T47D (cell line): ENCODE measurements around the gene PRR22.
"Not testable (repeated sequence)": the region's sequence is repeated elsewhere in the genome, so short reads cannot be mapped to it uniquely, and the experiment has no call there.

Experiments
- DNase-seq, 2 experiments: peaks; one replicate each; pipeline versions ENCODE4 v3.0.0 to v3.0.0-alpha.2; 2011 to 2012; ENCODE audit warnings: low read depth in 1 of 2, low spot score in 1 of 2
- JUND ChIP-seq: IDR thresholded peaks from 2 replicates; pipeline ENCODE4 v1.6.1; 2012; ENCODE audit warnings: low read depth
- in situ Hi-C: cut with HindIII; loops from 2 replicates; pipeline ENCODE4 v1.10.0; 2016; ENCODE audit warnings: low sequenced_read_pairs, low pct_unique_long_range_greater_than_20kb

PRR22 gene

GRCh38 chr19:5782945-5783919, 1.3 kb downstream of the PRR22 start:
- no peak for DNase-seq
- no peak for TF ChIP-seq JUND
- in situ Hi-C loops = no loop called here

DNA sequence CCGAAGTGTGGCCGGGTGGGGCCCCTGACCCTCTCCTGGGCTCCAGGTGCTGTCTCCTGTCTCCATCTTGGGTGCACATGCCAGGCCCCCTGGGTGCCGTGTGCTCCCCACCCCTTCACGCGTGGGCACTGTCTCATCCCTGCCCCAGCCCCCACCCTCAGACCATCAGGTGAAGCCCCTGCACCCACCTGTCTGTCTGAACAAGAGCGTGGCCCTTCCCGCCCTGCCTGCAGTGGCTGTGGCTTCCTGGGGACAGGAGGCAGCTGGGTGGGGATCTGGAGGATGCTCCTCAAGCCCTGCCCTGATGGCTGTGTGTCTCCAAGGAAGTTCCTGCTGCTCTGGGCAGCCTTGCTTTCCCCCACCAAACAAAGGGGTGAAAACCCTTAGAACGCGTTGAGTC, 2.2 kb downstream of the PRR22 start:
- no peak for DNase-seq
- TF ChIP-seq JUND = no peak
- in situ Hi-C loops = no loop called here

DNA sequence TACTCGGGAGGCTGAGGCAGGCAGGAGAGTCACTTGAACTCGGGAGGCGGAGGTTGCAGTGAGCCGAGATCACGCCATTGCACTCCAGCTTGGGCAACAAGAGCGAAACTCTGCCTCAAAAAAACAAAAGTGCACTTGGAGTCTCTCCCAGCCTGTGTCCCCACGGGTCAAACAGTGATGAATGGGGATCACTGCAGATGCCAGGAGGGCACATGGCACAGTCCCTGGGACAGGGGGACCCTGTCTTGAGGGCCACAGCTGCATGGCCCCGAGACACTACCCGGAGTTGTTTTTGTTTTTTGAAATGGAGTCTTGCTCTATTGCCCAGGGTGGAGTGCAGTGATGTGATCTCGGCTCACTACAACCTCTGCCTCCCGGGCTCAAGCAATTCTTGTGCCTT, 3.6 kb downstream of the PRR22 start:
- in situ Hi-C loops = not testable (repeated sequence)

DNA sequence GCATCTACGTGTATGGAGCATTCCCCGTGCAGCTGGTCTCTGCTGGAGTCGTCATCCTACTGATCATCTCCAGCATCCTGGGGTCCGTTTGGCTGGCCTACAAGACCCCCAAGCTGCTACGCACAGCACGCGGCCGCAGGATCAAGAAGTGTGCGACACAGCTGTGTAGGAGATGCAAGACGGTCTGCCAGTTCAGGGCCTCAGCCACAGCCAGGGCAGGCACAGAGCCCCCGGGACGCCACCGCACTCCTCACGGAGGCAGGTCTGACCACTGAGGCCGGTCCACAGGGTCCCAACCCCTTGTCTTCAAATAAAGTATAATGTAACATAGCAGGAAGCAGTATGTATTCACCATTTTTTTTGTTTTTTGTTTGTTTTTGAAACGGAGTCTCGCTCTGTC, 6.1 kb downstream of the PRR22 start:
- TF ChIP-seq JUND = no peak
- in situ Hi-C loops = no loop called here
- DNase-seq = no peak

More for the DNA sequence above, 3.6 kb downstream of the PRR22 start:
- DNase-seq = not testable (repeated sequence)

GRCh38 chr19:5775668-5776309, 8.8 kb downstream of the PRR22 start:
- TF ChIP-seq JUND = no peak
- DNase-seq = peak in 1 of 2 experiments; percentile 48
- in situ Hi-C loops = no loop called here

DNA sequence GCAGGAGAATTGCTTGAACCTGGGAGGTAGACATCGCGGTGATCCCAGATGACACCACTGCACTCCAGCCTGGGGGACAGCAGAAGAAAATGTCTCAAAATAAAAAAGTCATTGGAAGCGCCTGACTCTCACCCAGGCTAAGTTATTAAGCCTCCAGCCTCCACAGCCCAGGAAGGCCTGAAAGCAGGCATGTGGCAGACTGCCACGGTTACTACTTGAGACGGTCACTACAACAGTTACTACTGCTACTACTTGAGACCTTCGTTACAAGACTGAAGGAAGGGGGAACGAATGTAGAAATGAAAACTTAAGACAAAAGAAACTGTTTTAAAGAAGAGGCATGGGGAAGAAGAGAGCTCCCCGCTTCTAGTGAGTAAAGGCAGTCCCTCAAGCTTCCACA, 9.6 kb downstream of the PRR22 start:
- in situ Hi-C loops = no loop called here
- TF ChIP-seq JUND = no peak
- DNase-seq = no peak

- no peak for DNase-seq
- TF ChIP-seq JUND = no peak
- in situ Hi-C loops = no loop called here
Measured at GRCh38 chr19:5773276-5773675, 11.3 kb downstream of the PRR22 start.

- DNase-seq = no peak
- TF ChIP-seq JUND = no peak
Measured at GRCh38 chr19:5772416-5772815, 12.1 kb downstream of the PRR22 start.

DNA sequence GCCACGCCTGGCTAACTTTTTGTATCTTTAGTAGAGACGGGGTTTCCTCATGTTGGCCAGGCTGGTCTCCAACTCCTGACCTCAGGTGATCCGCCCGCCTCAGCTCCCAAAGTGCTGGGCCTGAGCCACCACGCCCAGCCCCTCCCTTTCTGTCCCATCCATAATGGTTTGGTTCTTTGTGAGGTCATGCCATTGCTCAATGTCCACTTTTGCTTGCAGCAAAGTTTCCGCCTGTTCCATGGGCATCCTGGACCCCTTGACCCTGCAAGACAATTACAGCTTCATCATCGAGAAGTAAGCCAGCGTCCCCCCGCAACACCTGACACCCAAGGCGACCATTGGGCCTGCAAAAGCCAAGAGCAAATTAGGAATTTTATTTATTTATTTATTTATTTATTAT, 16.6 kb downstream of the PRR22 start:
- in situ Hi-C loops = no loop called here
- no peak for TF ChIP-seq JUND
- DNase-seq = no peak

More at GRCh38 chr19:5772416-5772815, 12.1 kb downstream of the PRR22 start:
- in situ Hi-C loops = no loop called here

GRCh38 chr19:5765220-5765619, 19.3 kb downstream of the PRR22 start:
- in situ Hi-C loops = no loop called here
- TF ChIP-seq JUND = no peak
- no peak for DNase-seq

GRCh38 chr19:5762608-5763217, 21.8 kb downstream of the PRR22 start:
- no peak for DNase-seq
- no peak for TF ChIP-seq JUND
- in situ Hi-C loops = no loop called here

DNA sequence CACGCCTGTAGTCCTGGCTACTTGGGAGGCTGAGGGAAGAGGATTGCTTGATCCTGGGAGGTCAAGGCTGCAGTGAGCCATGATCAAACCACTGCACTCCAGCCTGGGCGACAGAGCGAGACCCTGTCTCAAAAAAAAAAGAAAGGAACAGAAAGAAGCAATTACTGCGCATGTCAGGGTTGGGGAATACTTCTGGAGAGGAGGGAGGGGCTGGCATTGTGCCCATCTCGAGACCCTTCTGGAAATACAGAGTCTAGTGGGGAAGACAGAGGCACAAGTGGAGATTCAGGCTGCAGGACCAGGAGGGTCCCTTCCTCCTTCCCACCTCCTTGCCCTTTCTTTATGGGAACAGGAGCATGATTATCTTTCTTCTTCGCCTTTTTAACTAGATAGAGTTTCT, 30.8 kb downstream of the PRR22 start:
- no peak for TF ChIP-seq JUND
- no peak for DNase-seq
- in situ Hi-C loops = no loop called here

- in situ Hi-C loops = no loop called here
- no peak for DNase-seq
- TF ChIP-seq JUND = no peak
Measured at GRCh38 chr19:5751709-5752108, 32.8 kb downstream of the PRR22 start.
